ENCODE results near the gene BRPF1.

BRPF1 gene

DNA sequence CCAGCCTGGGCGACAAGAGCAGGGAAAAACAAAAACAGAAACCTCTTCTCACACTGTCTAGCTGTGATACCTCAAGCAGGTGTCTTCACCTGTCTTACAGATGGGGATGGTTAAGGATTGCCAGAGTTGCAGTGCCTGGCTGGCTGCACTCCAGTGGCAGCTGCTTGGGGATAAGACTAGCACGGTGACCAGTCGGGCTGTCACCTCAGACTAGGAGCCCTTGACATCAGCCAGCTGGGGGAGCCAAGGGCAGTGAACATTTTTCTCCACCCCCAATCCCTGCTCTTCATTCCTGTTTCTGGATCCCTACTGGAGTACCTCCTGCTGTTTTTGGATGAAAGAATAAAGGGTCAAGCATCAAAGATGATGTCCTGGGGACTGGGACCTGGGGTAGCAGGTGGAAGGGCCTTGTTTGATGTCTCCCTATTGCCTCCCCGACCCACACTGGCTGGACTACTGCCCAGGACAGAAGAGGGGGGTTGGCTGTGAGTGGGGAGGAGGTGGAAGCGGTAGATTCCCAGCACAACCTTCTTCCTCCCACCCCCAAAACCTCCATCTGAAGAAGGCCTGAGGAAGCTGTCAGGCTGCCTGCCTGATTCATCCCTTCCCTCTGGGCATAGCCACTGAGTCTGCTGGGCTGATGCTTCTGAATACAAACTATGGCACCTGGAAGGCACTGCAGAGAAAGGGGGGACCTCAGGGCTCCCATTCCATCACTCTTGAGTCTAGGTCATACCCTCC lies 34.9 kb upstream of the BRPF1 start:
- Histone ChIP-seq H3K36me3 (ENCODE audit: insufficient read depth, low read length) (peaks cover 4% of the 10 kb centered on the region; the same call in 1 of the 2 replicates), H3K4me2 (ENCODE audit: low read depth, low read length, poor library complexity, severe bottlenecking) (no peak overlapping the region), H3K9ac (ENCODE audit: low read depth, low read length, poor library complexity, severe bottlenecking) (no peak overlapping the region), H3K79me2 (ENCODE audit: insufficient read depth, low read length) (no peaks in the 10 kb centered on the region), H4K20me1 (ENCODE audit: insufficient read depth, low read length, poor library complexity, severe bottlenecking) (no peaks in the 10 kb centered on the region), H3K9me3 (ENCODE audit: insufficient read depth, low read depth, low read length) (no peaks in the 10 kb centered on the region), H3K4me3 (ENCODE audit: low read length, poor library complexity, severe bottlenecking) (no peak overlapping the region), H3K27me3 (ENCODE audit: insufficient read depth, low read length, poor library complexity, severe bottlenecking) (no peaks in the 10 kb centered on the region), H3F3A (ENCODE audit: low read depth) (no peaks in the 10 kb centered on the region), H3K4me1 (ENCODE audit: insufficient read depth, low read length, poor library complexity, severe bottlenecking) (peaks cover 2% of the 10 kb centered on the region), H2AFZ (ENCODE audit: low read length) (no peak overlapping the region), H3K9me2 (replicated peaks; ENCODE audit: low read depth, low read length) (no peaks in the 10 kb centered on the region)
- no peak for TF ChIP-seq EZH2phosphoT487 (IDR thresholded peaks at IDR 0.05; ENCODE audit: borderline replicate concordance)
- TF ChIP-seq, protein P1, sequence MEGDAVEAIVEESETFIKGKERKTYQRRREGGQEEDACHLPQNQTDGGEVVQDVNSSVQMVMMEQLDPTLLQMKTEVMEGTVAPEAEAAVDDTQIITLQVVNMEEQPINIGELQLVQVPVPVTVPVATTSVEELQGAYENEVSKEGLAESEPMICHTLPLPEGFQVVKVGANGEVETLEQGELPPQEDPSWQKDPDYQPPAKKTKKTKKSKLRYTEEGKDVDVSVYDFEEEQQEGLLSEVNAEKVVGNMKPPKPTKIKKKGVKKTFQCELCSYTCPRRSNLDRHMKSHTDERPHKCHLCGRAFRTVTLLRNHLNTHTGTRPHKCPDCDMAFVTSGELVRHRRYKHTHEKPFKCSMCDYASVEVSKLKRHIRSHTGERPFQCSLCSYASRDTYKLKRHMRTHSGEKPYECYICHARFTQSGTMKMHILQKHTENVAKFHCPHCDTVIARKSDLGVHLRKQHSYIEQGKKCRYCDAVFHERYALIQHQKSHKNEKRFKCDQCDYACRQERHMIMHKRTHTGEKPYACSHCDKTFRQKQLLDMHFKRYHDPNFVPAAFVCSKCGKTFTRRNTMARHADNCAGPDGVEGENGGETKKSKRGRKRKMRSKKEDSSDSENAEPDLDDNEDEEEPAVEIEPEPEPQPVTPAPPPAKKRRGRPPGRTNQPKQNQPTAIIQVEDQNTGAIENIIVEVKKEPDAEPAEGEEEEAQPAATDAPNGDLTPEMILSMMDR (conservative IDR thresholded peaks at IDR 0.05; ENCODE audit: low read length): no peak

DNA sequence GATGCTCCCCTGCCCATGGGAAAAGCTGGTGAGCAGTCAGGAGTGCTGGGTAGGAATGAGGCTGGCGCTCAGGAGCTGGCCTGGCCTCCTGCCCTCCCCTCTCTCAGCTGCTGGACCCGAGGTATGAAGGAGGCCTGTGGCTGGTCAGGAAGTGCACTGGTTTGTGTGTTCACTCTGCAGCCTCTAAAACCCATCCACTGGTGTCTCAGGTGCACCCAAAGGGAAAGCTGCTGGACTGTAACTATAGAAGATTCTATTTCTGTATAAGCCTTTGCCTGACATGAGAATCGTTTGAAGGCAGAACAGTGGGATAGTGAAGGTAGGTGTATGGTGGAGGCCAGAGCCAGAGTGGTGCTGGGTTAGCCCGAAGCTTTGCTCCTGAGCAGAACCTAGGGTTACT lies 33.6 kb upstream of the BRPF1 start:
- Histone ChIP-seq H4K20me1 (ENCODE audit: insufficient read depth, low read length, poor library complexity, severe bottlenecking) (no peaks in the 10 kb centered on the region), H3K9me2 (replicated peaks; ENCODE audit: low read depth, low read length) (no peaks in the 10 kb centered on the region), H3K27me3 (ENCODE audit: insufficient read depth, low read length, poor library complexity, severe bottlenecking) (no peaks in the 10 kb centered on the region), H3K4me1 (ENCODE audit: insufficient read depth, low read length, poor library complexity, severe bottlenecking) (no peaks in the 10 kb centered on the region), H3F3A (ENCODE audit: low read depth) (no peaks in the 10 kb centered on the region), H2AFZ (ENCODE audit: low read length) (no peak overlapping the region), H3K79me2 (ENCODE audit: insufficient read depth, low read length) (no peaks in the 10 kb centered on the region), H3K9me3 (ENCODE audit: insufficient read depth, low read depth, low read length) (no peaks in the 10 kb centered on the region), H3K4me2 (ENCODE audit: low read depth, low read length, poor library complexity, severe bottlenecking) (no peak overlapping the region), H3K4me3 (ENCODE audit: low read length, poor library complexity, severe bottlenecking) (no peak overlapping the region), H3K36me3 (ENCODE audit: insufficient read depth, low read length) (peaks cover 13% of the 10 kb centered on the region; the same call in 1 of the 2 replicates), H3K9ac (ENCODE audit: low read depth, low read length, poor library complexity, severe bottlenecking) (no peak overlapping the region)
- TF ChIP-seq, protein P1 (conservative IDR thresholded peaks at IDR 0.05; ENCODE audit: low read length): no peak
- TF ChIP-seq EZH2phosphoT487 (IDR thresholded peaks at IDR 0.05; ENCODE audit: borderline replicate concordance): no peak

DNA sequence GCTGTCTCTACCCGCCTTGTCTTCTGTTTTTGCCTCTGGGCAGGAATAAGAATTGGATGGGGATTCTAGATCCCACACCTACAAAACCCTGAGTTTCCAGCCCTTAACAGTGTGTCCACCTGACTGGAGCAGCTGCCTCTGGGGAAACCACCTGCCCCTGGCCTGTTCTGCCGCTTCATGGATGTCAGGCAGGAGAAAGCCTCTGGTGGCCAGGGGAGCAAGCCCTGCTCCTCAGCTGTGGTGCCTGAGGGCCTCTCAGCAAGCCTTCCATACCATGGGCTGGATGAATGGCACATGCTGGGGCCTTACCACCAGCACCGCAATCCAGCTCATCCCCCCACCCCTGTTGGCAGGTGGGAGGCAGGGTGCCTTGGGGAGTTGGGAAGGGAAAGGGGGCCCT lies 33.2 kb upstream of the BRPF1 start:
- Histone ChIP-seq H3K4me2 (ENCODE audit: low read depth, low read length, poor library complexity, severe bottlenecking) (no peak overlapping the region), H3K36me3 (ENCODE audit: insufficient read depth, low read length) (peaks cover 13% of the 10 kb centered on the region; the same call in 1 of the 2 replicates), H3K79me2 (ENCODE audit: insufficient read depth, low read length) (no peaks in the 10 kb centered on the region), H3K9me3 (ENCODE audit: insufficient read depth, low read depth, low read length) (no peaks in the 10 kb centered on the region), H3K4me3 (ENCODE audit: low read length, poor library complexity, severe bottlenecking) (no peak overlapping the region), H3K4me1 (ENCODE audit: insufficient read depth, low read length, poor library complexity, severe bottlenecking) (no peaks in the 10 kb centered on the region), H3K9ac (ENCODE audit: low read depth, low read length, poor library complexity, severe bottlenecking) (no peak overlapping the region), H3F3A (ENCODE audit: low read depth) (no peaks in the 10 kb centered on the region), H3K9me2 (replicated peaks; ENCODE audit: low read depth, low read length) (no peaks in the 10 kb centered on the region), H3K27me3 (ENCODE audit: insufficient read depth, low read length, poor library complexity, severe bottlenecking) (no peaks in the 10 kb centered on the region), H2AFZ (ENCODE audit: low read length) (no peak overlapping the region), H4K20me1 (ENCODE audit: insufficient read depth, low read length, poor library complexity, severe bottlenecking) (no peaks in the 10 kb centered on the region)
- TF ChIP-seq, protein P1 (conservative IDR thresholded peaks at IDR 0.05; ENCODE audit: low read length): no peak
- no peak for TF ChIP-seq EZH2phosphoT487 (IDR thresholded peaks at IDR 0.05; ENCODE audit: borderline replicate concordance)

Data from Loucy (cell line).